Peyer's patch (tissue), 4 donors: ENCODE measurements around the gene MED9.
"Not testable (repeated sequence)": the region's sequence is repeated elsewhere in the genome, so short reads cannot be mapped to it uniquely, and the experiment has no call there.

Experiments used
- CTCF ChIP-seq, 6 experiments: fragments of 450-650 bp in 4 of 6; fragments of 200-600 bp in 2 of 6; sonication (generic) in 1 of 6; IDR thresholded peaks; one replicate each; pipeline ENCODE4 v1.5.1; 2017 to 2019; ENCODE audit warnings: antibody characterized with exemption in 6 of 6, mild to moderate bottlenecking in 3 of 6, moderate library complexity in 1 of 6
- POLR2A ChIP-seq, 2 donors: fragments of 450-650 bp; IDR thresholded peaks; one replicate each; pipeline ENCODE4 v1.5.1; 2017; ENCODE audit warnings: antibody characterized with exemption in 2 of 2, mild to moderate bottlenecking in 2 of 2, moderate library complexity in 2 of 2

- not testable (repeated sequence) for TF ChIP-seq POLR2A, CTCF (IDR thresholded peaks at IDR 0.05)
Observed at GRCh38 chr17:17430924-17431323, 45.9 kb upstream of the MED9 start.
